ENCODE measurements around the gene ASAH2B. TPM values are rescaled to one million over a fixed set of nuclear protein-coding genes. Genes with fewer than 3 reads are reported as not detected.

Gene ASAH2B
- total RNA-seq = 12.2 TPM

GRCh38 chr10:50739618-50740292, at the start of gene ASAH2B:
ASAH2B (plus strand) TSS chr10:50739936; CDS start chr10:50745131, 5,195 bp downstream.

Other genes with a start within 250 kb of the ASAH2B start
- gene SGMS1, start 116.0 kb upstream of the ASAH2B start, total RNA-seq = 42.6 TPM
- gene A1CF, start 145.7 kb downstream of the ASAH2B start, total RNA-seq = not detected